Esophagus muscularis mucosa (tissue), 4 donors: Measurements from ENCODE around the gene HDHD2.

Source experiments
- CTCF ChIP-seq, 3 experiments: fragments of 200-600 bp in 2 of 3; fragments of 450-650 bp in 1 of 3; sonication (generic) in 2 of 3; IDR thresholded peaks; one replicate each; pipeline ENCODE4 v1.5.1; 2017 to 2019; ENCODE audit warnings: antibody characterized with exemption in 3 of 3, mild to moderate bottlenecking in 2 of 3, moderate library complexity in 1 of 3
- EP300 ChIP-seq: sonication (generic); formaldehyde crosslinking; IDR thresholded peaks from one replicate; pipeline ENCODE4 v1.6.1; 2017; ENCODE audit warnings: antibody characterized with exemption
- POLR2A ChIP-seq: fragments of 450-650 bp; IDR thresholded peaks from one replicate; pipeline ENCODE4 v1.6.1; 2017; ENCODE audit warnings: antibody characterized with exemption, moderate library complexity, mild to moderate bottlenecking, low read depth
- POLR2AphosphoS5 ChIP-seq, 2 donors: sonication (generic); formaldehyde crosslinking; IDR thresholded peaks; one replicate each; pipeline ENCODE4 v1.6.1; 2017; ENCODE audit warnings: antibody characterized with exemption in 2 of 2

- no peak for TF ChIP-seq CTCF (IDR thresholded peaks at IDR 0.05)
- no peak for TF ChIP-seq POLR2A
- TF ChIP-seq POLR2AphosphoS5 (IDR thresholded peaks at IDR 0.05) = no peak
- TF ChIP-seq EP300 = no peak
Measured at GRCh38 chr18:47113796-47114540, 36.3 kb downstream of the HDHD2 start.
